B cell (primary cell): ENCODE results near the gene GIMAP2. TPM values are rescaled to one million over a fixed set of nuclear protein-coding genes. Genes with fewer than 3 reads are reported as not detected.
A peak's percentile ranks its signal among the peaks of the same experiment; 100 is the strongest.
"Not testable (repeated sequence)": the region's sequence is repeated elsewhere in the genome, so short reads cannot be mapped to it uniquely, and the experiment has no call there.

Experiments used
- ATAC-seq: fragments of 200-7000 bp; cut with Tn5 transposase; one replicate; pipeline ENCODE4 v1.10.0; 2021; ENCODE audit warnings: low read depth, mild to moderate bottlenecking, moderate number of reproducible peaks, moderate library complexity
- CTCF ChIA-PET: fragments of 350-600 bp; sonication (Branson Sonifier 250); formaldehyde crosslinking; loops from one replicate; lab custom pipeline; 2021; ENCODE audit warnings: antibody characterized with exemption, inconsistent platforms; lab: Charles Lee
- POLR2A ChIA-PET: fragments of 350-600 bp; sonication (Branson Sonifier 250); formaldehyde crosslinking; loops from one replicate; lab custom pipeline; 2021; ENCODE audit warnings: antibody characterized with exemption; lab: Charles Lee
- DNase-seq: peaks from one replicate; pipeline ENCODE4 v3.0.0; 2013
- H2AFZ ChIP-seq: 2 replicates; pipeline ENCODE4 v1.6.1; 2012; ENCODE audit warnings: mild to moderate bottlenecking, low read depth, low read length; ENCODE audit not compliant: insufficient read depth, poor library complexity, severe bottlenecking
- H3K27ac ChIP-seq, 2 donors: 1 replicate in 1 of 2; 2 replicates in 1 of 2; pipeline ENCODE4 v1.5.1; 2012 to 2013; ENCODE audit warnings: low read length in 2 of 2, mild to moderate bottlenecking in 2 of 2, moderate library complexity in 1 of 2
- H3K27me3 ChIP-seq, 4 experiments: fragments of 200-600 bp in 1 of 4; sonication (generic) in 1 of 4; replicated peaks in 1 of 4; 1 replicate in 2 of 4; 2 replicates in 2 of 4; pipeline versions ENCODE4 v1.6.1 to v1.7.0; 2013 to 2016; ENCODE audit warnings: low read length in 3 of 4, mild to moderate bottlenecking in 2 of 4, mixed read lengths in 1 of 4, moderate library complexity in 1 of 4; ENCODE audit not compliant: insufficient read depth in 4 of 4, control insufficient read depth in 3 of 4; ENCODE audit errors: control extremely low read depth in 1 of 4
- H3K36me3 ChIP-seq, 2 experiments: replicated peaks in 1 of 2; 1 replicate in 1 of 2; 2 replicates in 1 of 2; pipeline versions ENCODE4 v1.6.1 to v1.7.1; 2013; ENCODE audit warnings: low read length in 1 of 2; ENCODE audit not compliant: insufficient read depth in 2 of 2, control insufficient read depth in 1 of 2; ENCODE audit errors: control extremely low read depth in 1 of 2, extremely low read depth in 1 of 2
- H3K4me1 ChIP-seq, 2 donors: fragments of 200-600 bp in 1 of 2; sonication (generic) in 1 of 2; 1 replicate in 1 of 2; 2 replicates in 1 of 2; pipeline versions ENCODE4 v1.5.1 to v1.6.1; 2013 to 2017; ENCODE audit warnings: low read length in 2 of 2; ENCODE audit not compliant: control insufficient read depth in 2 of 2, insufficient read depth in 2 of 2
- H3K4me2 ChIP-seq: replicated peaks from 2 replicates; pipeline ENCODE3; 2012; ENCODE audit warnings: mild to moderate bottlenecking, low read depth, low read length; ENCODE audit not compliant: poor library complexity, severe bottlenecking
- H3K4me3 ChIP-seq, 5 experiments: fragments of 200-600 bp in 1 of 5; sonication (generic) in 1 of 5; 1 replicate in 3 of 5; 2 replicates in 2 of 5; pipeline versions ENCODE4 v1.5.1 to v1.7.0; 2011 to 2016; ENCODE audit warnings: low read length in 4 of 5, mild to moderate bottlenecking in 4 of 5, low read depth in 2 of 5, control low read depth in 1 of 5, moderate library complexity in 1 of 5; ENCODE audit not compliant: insufficient read depth in 1 of 5; ENCODE audit errors: control extremely low read depth in 1 of 5, extremely low read depth in 1 of 5
- H3K79me2 ChIP-seq: fragments of 200-600 bp; sonication (generic); one replicate; pipeline ENCODE4 v1.6.0; 2016; ENCODE audit warnings: low read length; ENCODE audit not compliant: control insufficient read depth, insufficient read depth
- H3K9ac ChIP-seq: fragments of 200-600 bp; sonication (generic); 2 replicates; pipeline ENCODE4 v1.6.1; 2017; ENCODE audit warnings: mild to moderate bottlenecking, low read length, moderate library complexity
- H3K9me3 ChIP-seq, 3 donors: one replicate each; pipeline versions ENCODE4 v1.6.1 to v1.7.1; 2013; ENCODE audit warnings: low read length in 2 of 3; ENCODE audit not compliant: control insufficient read depth in 2 of 3, insufficient read depth in 1 of 3; ENCODE audit errors: control extremely low read depth in 1 of 3
- H4K20me1 ChIP-seq: 2 replicates; pipeline ENCODE4 v1.6.0; 2012; ENCODE audit warnings: mild to moderate bottlenecking, low read length; ENCODE audit not compliant: insufficient read depth, control insufficient read depth, poor library complexity, severe bottlenecking
- H3K27ac Mint-ChIP-seq: one replicate; pipeline ENCODE4 v1.8.0; 2021; ENCODE audit warnings: mixed read lengths
- H3K27me3 Mint-ChIP-seq: one replicate; pipeline ENCODE4 v1.8.0; 2021; ENCODE audit warnings: mixed read lengths
- H3K4me1 Mint-ChIP-seq: one replicate; pipeline ENCODE4 v1.8.0; 2021; ENCODE audit warnings: mixed read lengths
- H3K4me3 Mint-ChIP-seq: one replicate; pipeline ENCODE4 v1.8.0; 2021; ENCODE audit warnings: mixed read lengths
- H3K9me3 Mint-ChIP-seq: one replicate; pipeline ENCODE4 v1.8.0; 2022; ENCODE audit warnings: mixed read lengths; ENCODE audit not compliant: insufficient read depth
- EZH2 ChIP-seq: IDR thresholded peaks from 2 replicates; pipeline ENCODE4 v1.6.1; 2012; ENCODE audit warnings: borderline replicate concordance, low read depth, mild to moderate bottlenecking, moderate library complexity, low read length; ENCODE audit not compliant: insufficient read depth, poor library complexity, severe bottlenecking
- WGBS: methylation state at CpG from one replicate; pipeline ENCODE4 v1.1.5; 2013; ENCODE audit warnings: missing lambda C conversion rate; ENCODE audit not compliant: insufficient coverage; 5-methylcytosine and 5-hydroxymethylcytosine counted together
- intact Hi-C: fragments of 100-400 bp; cut with micrococcal nuclease; formaldehyde crosslinking; loops from one replicate; pipeline ENCODE4 v1.10.0; 2022
- polyA plus RNA-seq: library from polyadenylated mRNA; depleted of rRNA; stranded (reverse); fragments of >200 nt; gene quantifications from 2 replicates; pipeline ENCODE4 v1.2.3, GENCODE V29; 2012
- total RNA-seq, 2 donors: library from RNA; stranded (reverse); fragments of 120-200 nt in 1 of 2; gene quantifications; 1 replicate in 1 of 2; 2 replicates in 1 of 2; pipeline versions ENCODE4 v1.2.3 to v1.2.4, GENCODE V29; 2013 to 2022
- TF ChIP-seq, protein P1 (sequence below): fragments of 200-600 bp; IDR thresholded peaks from one replicate; pipeline ENCODE4 v1.8.0; 2022; ENCODE audit warnings: antibody characterized with exemption, mild to moderate bottlenecking

GIMAP2 gene
- total and polyA plus RNA-seq, 2 donors (not counting 1 experiment from before 2014, with no cell fraction given) = 13.2 to 18.1 TPM

DNA sequence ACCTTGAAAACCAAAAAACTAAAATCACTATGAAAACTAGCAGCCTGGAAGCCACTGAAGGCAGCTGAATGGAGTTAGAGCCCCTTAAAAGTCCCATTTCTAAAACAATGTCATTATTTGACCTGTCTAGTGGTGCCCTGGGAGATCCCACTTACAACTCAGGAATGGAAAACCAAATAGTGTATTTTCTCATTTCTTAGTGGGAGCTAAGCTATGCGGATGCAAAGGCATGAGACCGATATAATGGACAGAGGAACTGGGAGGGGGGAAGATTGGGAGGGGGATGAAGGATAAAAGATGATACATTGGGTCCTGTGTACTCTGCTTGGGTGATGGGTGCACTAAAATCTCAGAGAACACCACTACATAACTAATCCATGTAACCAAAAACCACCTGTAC, 9.8 kb upstream of the GIMAP2 start:
- peaks cover 6% of the 10 kb centered on the region for H3K27me3 Mint-ChIP-seq
- no peaks in the 10 kb centered on the region for H3K79me2 ChIP-seq
- H3K9ac ChIP-seq = no peak overlapping the region
- ChIA-PET CTCF (interaction anchor here (1.0 kb wide), 1 partner anchor 103 kb away, joined by 3 read pairs; no protein-coding TSS in a partner anchor), POLR2A (no interaction called here)
- H3K27me3 ChIP-seq = no peaks in the 10 kb centered on the region
- no peak overlapping the region for H2AFZ ChIP-seq
- DNase-seq = no peak
- H3K27ac Mint-ChIP-seq = no peak overlapping the region
- H3K4me3 Mint-ChIP-seq = no peak overlapping the region
- no peak overlapping the region for H3K4me3 ChIP-seq
- intact Hi-C loops = no loop called here
- H3K27ac ChIP-seq = no peak overlapping the region
- no peaks in the 10 kb centered on the region for H4K20me1 ChIP-seq
- ATAC-seq = no peak
- no peak for TF ChIP-seq EZH2
- TF ChIP-seq, protein P1, sequence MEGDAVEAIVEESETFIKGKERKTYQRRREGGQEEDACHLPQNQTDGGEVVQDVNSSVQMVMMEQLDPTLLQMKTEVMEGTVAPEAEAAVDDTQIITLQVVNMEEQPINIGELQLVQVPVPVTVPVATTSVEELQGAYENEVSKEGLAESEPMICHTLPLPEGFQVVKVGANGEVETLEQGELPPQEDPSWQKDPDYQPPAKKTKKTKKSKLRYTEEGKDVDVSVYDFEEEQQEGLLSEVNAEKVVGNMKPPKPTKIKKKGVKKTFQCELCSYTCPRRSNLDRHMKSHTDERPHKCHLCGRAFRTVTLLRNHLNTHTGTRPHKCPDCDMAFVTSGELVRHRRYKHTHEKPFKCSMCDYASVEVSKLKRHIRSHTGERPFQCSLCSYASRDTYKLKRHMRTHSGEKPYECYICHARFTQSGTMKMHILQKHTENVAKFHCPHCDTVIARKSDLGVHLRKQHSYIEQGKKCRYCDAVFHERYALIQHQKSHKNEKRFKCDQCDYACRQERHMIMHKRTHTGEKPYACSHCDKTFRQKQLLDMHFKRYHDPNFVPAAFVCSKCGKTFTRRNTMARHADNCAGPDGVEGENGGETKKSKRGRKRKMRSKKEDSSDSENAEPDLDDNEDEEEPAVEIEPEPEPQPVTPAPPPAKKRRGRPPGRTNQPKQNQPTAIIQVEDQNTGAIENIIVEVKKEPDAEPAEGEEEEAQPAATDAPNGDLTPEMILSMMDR = no peak
- no peaks in the 10 kb centered on the region for H3K9me3 Mint-ChIP-seq
- H3K36me3 ChIP-seq = no peaks in the 10 kb centered on the region
- H3K9me3 ChIP-seq = no peaks in the 10 kb centered on the region
- peaks cover 13% of the 10 kb centered on the region for H3K4me1 Mint-ChIP-seq
- peaks cover 7 to 14% of the 10 kb centered on the region in 2 donors for H3K4me1 ChIP-seq
- no peak overlapping the region for H3K4me2 ChIP-seq
- WGBS = no CpG with 5 or more reads among the region's 2 CpGs

DNA sequence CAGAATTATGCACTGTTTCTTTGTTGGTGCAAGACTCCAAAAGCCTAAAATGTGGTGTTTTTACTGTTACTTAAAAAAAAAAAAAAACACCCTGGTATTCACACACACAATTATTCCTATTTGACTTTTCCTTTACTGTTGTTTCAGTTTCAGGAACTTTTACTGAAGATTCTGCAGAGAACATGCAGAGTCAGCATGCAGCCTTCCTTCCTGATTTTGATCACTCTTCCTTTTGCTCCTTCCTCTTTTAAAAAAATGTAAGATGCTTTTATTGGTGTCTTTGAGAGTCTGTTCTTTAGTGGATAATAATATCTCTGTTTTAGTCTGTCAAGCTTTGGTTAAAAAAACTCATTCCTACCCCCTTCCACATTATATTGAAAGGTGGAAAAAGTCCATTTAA, 9.2 kb upstream of the GIMAP2 start:
- ATAC-seq, H3K27ac Mint-ChIP-seq, intact Hi-C loops, H3K36me3 ChIP-seq, H3K4me2 ChIP-seq, H3K27me3 Mint-ChIP-seq, H3K27ac ChIP-seq, H3K79me2 ChIP-seq, H3K27me3 ChIP-seq, H3K9me3 Mint-ChIP-seq, H3K4me3 ChIP-seq, DNase-seq, H3K4me3 Mint-ChIP-seq, POLR2A ChIA-PET, H3K9me3 ChIP-seq, H4K20me1 ChIP-seq, H3K9ac ChIP-seq, H2AFZ ChIP-seq: not testable (repeated sequence)
- CTCF ChIA-PET = interaction anchor here (1.0 kb wide), 1 partner anchor 102 kb away, joined by 3 read pairs; no protein-coding TSS in a partner anchor
- H3K4me1 ChIP-seq = peaks cover 7 to 14% of the 10 kb centered on the region in 2 donors
- H3K4me1 Mint-ChIP-seq = peaks cover 13% of the 10 kb centered on the region

- H3K36me3 ChIP-seq, H3K4me2 ChIP-seq, H3K27me3 ChIP-seq, H3K27ac ChIP-seq, H2AFZ ChIP-seq, CTCF ChIA-PET, POLR2A ChIA-PET, H3K27ac Mint-ChIP-seq, ATAC-seq, H3K9me3 Mint-ChIP-seq, H3K4me3 ChIP-seq, H3K27me3 Mint-ChIP-seq, H4K20me1 ChIP-seq, H3K9me3 ChIP-seq, DNase-seq, intact Hi-C loops, H3K79me2 ChIP-seq, H3K9ac ChIP-seq: not testable (repeated sequence)
- peaks cover 7 to 14% of the 10 kb centered on the region in 2 donors for H3K4me1 ChIP-seq
- H3K4me1 Mint-ChIP-seq = peaks cover 13% of the 10 kb centered on the region
- WGBS = no CpG with 5 or more reads among the region's 3 CpGs
- H3K4me3 Mint-ChIP-seq = peak overlapping the region; percentile 32
Observed at GRCh38 chr7:150676854-150677253, 8.7 kb upstream of the GIMAP2 start.
